NCI-H2196 (cell line): ENCODE results near the gene MAN1B1.
"Not testable (repeated sequence)": the region's sequence is repeated elsewhere in the genome, so short reads cannot be mapped to it uniquely, and the experiment has no call there.

Experiments used
- DNase-seq: peaks from one replicate; lab custom pipeline; 2025; ENCODE audit not compliant: unreplicated experiment; lab: John Stamatoyannopoulos, UW

MAN1B1 gene

DNA sequence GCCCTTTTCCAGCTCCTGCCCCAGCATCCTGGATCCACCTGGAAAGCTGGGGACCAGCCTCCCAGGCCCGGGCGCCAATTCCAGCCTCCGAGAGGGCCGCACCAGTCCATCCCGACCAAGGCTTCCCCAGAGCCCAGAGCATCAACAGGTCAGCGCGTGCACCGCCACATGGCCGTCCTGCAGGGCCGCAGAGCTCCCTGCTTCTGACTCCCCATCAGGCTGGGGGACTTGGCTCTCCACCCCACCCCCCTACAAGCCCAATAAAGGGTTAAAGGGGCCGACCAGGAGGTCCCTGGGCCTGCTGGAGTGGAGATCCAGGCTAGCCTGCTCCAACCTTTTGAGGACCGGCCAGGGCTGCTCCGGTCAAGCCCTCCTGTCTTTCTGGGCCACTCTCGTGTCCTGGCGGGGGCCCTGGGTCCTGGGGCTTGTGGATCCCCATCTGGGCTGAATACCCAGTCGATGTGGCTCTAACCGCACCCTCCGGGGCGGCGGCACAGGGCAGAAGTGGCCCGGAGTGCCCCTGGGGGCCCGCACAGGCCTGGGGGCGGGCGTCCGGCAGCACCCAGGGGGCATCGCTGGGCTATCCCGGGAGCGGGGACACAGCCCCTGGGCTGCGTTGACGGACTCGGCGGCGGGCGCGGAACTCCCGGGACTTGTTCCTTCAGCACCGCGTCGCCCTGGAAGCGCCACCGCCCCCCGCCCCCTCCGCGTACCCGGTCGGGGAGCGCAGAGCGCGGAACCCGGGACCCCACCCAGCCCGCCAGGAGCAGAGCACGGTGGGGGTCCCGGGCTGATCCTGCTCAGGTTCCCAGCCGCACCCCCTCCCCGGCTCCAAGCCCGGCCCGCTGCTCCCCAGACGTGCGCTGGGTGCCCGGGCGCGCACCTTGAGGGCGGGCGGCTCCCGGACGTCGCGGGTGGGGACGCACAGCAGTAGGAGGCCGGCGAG is 33.5 kb upstream of the MAN1B1 start:
- DNase-seq: no peak

DNA sequence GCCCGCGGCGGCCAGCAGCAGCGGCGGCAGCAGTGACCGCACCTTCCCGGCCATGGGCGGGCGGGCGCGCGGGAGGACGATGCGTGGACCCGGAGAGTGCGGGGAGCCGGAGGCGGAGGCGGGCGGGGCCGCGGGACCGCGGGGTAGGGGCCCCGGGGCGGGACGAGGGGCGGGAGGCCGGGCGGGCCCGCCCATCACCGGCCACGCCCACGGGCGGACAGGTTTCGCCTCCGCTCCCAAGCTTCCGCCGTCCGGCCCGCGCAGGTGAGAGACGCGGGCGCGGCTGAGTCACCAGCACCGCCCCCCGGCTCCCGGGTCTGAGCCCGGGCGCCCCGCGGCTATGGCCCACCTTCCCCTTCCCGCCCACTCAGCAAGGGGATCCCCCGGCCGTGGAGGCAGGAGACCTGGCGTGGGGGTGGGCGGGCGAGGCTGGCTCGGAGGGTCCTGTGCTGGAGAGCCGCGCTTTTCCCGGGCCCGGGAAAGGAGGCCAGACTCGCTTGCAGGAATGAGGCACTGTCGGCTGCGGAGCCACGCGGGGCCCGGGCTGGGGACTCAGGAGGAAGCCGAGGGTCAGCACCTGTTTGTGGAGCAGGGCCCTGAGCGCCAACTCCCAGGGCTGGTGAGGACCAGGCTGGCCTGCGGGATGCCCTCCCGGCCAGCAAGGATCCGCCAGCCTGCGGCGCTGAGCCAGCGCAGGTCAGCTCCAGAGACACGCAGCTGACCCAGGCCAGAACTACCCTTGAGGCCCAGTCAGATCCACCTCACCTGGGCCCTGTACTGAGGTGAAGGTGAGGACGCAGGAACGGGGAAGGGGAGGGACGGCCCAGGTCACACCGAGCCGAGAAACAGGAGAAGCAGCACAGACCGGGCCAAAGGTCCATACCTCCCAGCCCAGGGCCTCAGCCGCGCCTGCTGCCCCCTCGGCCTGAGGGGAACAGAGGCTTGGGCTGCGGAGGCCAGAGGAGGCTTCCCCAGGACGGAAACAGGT is 32.5 kb upstream of the MAN1B1 start, which contains the start of gene ENTPD2:
ENTPD2 (minus strand) TSS at position 118 of the 988 bp plus-strand sequence; CDS start at position 54, 64 bp downstream.
- peak; percentile 84 for DNase-seq

DNA sequence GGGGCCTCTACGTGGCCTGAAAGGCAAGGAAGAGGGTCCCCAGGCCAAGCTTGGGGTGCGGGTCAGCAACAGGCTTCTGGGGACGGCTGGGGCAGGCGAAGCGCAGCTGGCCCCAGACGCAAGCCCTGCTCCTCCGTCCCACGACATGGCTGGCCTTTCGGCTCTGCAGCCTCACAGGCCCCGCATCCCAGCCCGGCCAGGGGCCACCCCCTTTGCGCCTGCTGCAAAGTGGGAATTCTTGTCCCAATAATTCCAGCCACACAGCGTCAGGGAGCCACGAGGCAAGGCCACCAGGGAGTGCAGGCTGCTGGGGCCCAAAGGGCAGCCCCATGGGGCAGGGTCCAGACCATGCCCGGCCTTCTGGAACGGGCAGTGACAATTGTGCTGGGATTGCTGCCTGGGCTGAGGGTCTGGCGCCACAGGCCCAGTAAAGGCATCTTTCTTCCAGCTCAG is 31.8 kb upstream of the MAN1B1 start:
- DNase-seq: no peak

DNA sequence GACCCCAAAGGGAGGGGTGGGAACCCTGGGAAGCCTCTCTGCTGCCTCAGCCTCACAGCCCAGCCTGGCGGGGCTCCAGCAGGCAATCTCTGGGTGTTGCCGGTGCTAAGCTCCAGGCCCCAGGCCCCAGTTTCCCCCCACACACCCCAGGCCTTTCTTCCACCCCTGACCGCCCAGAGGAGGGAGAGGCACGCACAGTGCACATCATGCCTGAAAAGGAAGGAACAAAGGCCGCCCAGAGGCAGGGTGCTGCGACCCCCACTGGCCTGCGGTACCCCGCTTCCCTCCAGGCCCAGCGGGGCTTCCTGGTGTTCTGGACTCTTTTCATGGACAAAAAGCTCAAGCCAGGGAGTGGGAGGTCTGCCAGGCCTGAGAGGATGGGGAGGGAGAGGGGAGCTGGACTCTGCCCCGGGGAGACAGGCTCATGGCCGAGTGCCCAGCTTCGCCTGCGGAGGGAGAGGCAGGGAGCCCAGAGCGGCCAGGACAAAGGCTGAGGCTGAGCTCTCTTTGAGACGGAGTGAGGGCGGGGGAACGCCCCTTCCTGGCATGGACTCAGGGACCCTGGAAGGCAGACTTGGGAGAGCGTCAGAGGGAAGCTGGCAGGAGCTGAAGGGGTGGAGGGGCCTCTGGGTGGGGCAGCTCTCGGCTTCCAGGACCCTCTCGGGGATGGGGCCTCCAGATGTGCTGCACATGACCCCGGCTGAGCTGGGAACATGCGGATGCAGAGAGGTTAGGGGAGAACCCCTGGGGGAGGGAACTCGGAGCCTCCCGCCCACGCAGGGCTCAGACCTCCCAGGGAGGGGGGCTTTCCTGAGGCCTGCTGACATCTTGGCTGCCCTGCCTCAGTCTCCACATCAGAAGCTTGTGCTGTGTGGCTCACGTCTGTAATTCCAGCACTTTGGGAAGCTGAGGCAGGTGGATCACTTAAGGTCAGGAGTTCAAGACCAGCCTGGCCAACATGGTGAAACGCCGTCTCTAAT is 31.1 kb upstream of the MAN1B1 start:
- peak; percentile 92 for DNase-seq

DNA sequence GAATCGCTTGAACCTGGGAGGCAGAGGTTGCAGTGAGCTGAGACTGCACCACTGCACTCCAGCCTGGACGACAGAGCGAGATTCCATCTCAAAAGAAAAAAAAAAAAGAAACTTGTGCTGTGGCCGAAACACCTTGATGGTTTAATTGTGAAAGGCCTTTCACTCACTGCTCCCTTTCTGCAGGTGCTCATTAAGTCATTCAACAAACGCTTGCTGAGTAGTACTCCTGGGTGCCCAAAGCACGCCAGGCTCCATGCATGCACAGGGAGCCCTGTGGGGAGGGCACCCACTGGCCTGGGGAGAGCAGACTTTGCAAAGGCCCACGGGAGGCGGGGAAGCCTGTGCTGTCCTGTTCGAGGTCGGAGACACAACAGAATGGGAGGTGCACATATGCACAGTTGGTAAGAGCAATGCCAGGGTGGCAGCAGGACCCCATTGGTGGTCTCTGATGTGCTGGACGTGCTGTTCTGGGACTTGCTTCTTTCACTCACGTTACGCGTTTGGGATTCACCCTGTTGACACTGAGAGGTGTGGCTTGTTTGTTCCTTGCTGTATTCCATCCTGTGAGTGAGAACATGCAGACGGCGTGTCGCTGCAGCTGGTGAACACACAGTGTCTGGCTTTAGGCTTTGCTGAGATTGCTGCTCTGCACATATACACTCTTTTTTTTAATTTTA is 29.9 kb upstream of the MAN1B1 start:
- DNase-seq: peak; percentile 44

DNA sequence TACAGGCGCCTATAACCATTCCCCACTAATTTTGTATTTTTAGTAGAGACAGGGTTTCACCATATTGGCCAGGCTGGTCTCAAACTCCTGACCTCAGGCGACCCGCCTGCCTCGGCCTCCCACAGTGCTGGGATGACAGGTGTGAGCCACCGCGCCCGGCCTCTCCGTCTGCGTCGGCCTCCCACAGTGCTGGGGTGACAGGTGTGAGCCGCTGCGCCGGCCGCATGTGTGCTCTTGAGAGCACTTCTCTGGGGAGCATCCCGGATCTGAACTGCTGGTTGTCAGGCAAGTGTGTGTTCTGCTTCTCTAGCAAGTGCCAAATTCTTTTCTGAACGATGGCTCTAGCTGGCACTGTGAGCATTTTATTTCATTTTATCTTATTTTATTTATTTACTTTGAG is 29.2 kb upstream of the MAN1B1 start:
- DNase-seq: peak; percentile 84

DNA sequence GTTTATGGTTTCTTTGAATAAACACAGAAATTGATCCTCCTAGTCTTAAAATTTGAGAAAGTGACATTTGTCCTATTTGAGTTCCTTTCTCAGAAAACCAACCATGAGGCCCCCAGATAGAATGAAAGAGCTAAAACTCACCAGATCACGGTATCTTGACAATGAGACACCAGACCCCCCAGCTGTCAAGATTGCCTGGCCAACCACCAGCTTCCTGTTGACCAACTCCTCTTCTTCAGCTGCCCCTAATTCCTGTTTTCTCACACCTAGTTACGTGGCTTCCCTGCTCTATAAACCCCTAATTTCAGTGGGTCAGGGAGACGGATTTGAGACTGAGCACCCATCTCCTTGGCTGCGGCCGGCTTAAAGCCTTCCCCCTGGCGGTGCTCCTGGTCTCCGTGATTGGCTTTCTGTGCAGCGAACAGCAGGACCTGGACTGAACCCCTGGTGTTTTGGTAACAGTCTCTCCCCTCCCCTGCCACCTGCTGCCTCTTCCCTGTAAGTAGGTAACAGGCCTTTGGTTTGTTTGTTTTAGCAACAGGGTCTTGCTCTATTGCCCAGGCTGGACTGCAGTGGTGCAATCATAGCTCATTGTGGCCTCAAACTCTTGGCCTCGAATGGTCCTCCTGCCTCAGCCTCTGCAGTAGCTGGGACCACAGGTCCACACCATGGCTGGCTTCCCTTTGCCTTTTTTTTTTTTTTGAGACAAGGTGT is 28.1 kb upstream of the MAN1B1 start:
- no peak for DNase-seq

DNA sequence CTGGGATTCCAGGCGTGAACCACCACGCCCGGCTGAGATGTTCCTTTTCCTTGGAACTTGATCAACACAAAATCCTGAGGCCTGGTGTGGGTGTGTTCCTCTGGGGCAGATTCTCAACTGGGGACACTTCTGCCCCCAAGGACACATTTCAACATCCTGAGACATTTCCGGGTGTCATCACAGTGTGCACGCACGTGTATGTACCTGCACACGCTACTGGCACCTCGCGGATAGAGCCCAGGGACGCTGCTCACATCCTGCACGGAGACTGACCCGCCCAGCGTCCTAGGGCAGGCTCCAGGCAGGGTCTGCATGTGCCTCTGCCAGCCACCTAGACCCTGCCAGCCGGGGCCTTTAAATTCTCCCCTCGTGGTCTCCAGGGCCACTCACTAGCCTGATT is 24.4 kb upstream of the MAN1B1 start:
- DNase-seq: no peak

DNA sequence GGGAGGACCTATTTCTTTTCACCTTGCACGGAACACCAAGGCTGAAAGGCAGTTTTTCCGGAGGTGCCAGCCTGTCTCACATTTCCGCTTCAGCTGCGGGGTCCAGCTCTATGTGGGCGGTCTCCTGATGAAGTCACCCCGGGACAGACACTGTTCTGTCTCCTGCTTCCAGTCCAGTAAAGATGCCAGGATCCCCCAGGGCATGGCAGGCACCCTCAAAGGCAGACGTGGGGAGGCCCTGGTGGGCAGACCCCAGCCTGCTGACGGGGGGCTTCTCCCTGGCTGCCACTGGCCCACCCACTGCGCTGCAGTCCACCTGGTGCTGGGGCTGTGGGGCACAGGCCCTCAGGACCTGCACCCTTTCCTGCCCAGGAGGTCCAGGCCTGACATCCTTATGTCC is 24.0 kb upstream of the MAN1B1 start:
- DNase-seq: not testable (repeated sequence)

DNA sequence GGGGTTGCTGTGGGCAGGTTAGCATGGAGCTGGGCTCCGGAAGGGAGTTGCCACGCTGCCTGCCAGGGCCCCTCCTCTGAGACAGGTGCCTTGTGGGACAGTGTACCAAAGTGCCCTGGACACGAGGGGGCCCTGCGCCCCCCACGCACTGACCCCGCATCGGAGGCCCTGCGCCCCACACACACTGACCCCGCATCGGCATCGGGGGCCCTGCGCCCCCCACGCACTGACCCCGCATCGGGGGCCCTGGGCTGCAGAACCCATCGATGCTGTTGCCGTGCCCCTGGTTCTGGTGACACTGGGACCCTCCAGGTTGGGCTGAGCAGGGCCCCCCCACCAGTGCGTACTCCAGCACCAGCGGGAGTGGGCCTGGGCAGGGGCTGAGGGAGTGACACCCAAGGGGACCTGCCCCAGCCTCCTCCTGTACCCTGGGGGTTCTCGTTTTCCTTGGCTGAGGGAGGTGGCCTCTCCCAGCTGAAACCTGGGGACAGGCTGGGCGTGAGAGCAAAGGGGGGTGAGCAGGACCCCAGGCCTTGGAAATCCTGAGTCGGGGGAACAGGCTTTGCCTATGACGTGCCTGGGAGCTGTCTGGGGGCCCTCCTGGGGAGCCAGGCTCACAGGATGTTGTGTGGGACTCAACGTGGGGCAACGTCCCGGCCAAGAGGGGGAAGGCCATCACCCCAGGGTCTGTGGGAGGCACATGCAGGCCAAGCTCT is 23.3 kb upstream of the MAN1B1 start:
- DNase-seq: no peak

DNA sequence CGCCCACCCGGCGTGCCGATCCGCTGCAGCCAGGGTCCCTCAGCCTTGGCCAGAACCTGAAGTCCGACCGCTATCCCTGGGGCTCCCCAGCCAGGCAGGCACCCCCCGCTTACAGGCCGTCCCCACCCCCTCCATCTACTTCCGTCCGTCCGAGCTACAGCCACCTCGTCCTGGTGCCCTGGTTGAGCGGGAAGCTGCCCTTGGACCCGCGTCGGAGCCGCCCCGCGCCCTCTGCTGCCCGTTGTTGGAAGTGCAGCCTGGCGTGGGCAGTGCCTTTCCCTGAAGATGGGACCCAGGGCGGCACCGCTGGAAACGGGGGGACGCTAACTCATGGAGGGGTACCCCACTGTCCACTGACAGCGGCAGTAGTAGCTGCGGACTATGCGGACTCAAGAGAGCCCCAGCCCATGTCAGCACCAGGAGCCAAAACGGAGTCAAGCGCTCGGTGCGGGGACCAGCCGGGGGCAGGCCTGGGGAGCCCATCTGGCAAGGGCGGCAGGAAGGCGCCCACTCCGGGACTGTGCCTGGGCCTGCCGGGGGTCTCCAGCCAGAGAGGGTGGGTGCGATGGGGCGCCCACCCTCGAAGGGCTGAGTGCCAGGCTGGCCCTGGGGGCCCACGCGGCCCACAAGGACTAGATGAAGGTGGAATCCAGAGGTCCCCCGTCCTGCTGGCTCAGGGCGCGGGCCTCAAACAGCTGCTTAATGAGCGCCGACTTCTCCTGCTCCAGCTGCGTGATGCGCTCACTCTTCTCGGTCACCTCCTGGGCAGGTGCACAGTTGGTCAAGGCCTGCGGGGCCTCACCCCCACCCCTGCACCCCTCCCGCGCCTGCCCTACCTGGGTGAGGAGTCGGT is 22.5 kb upstream of the MAN1B1 start:
- DNase-seq: peak; percentile 81

DNA sequence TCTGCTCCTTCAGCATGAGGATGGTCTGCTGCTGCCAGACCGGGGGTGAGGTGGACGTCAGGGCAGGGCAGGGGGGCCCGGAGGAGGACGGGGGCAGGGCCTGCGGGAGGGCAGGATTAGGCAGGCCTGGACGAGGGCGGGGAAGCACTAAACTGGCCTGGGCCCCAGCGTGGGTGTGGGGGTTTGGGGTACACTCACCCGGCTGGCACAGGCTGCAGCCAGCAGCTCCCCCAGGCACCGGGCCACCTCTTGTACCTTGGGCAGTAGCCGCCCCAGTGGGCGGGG is 22.0 kb upstream of the MAN1B1 start:
- no peak for DNase-seq

DNA sequence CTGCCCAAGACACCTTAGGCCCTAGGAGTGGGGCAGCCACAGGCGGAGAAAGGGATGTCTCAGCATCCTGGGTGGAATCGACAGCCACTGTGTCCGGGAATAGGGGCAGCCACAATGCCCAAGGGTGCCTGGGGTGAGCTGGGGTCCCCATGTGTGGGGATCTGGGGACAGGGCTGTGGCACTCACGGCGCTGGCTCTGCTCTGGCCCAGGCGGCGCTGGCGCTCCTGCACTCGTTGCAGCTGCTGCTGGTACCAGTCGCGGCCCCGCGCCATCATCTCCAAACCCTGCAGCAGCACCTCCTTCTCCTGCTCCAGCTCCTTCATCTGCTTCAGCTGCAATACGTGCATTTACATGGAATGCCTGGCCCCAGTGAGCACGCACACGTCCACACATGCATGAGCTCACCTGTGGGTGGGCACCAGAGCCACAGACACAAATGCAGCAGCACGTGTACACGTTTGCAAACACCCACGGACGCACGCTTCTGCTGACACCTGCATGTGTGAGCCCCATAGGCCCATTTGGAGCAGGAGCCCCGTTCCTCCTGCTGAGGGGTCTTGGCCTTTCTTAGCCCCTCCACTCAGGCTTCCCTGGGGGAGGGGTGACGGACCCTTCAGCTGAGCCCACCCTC is 21.3 kb upstream of the MAN1B1 start:
- DNase-seq: no peak

DNA sequence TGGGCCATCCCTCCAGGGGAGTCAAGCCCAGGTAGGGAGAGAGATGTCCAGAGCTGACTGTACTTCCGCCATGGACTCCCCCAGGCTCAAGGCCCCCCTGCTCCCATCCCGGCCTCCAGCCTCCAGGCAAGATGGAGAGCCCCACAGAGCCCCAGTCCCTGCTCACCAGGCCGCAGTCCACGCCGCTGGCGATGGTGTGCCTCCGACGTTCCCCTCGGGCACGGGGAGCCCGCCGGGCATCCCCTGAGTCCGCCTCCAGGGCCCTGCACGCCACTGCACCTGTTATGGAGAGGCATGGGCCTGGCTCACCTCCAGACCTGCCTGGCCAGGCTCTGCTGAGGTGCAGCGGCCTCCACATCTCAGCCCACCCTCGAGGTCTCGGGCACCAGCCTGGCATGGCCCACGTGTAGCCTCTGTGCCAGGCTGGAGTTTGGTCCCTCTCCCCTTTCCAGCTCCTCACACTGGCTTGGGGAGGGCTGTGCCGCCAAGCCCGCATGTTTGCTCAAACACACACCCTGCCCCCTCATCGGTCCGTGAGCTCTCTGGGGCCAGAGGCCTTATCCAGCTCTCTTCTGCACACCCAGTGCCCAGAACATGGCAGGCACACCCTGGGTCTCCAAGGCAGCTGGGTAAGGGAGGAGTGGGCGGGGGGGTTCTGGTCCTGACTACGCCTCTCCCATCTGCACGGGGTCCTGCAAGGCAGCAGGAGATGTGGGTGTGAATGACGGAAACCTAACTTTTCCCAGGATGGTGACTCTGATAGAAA is 20.5 kb upstream of the MAN1B1 start:
- DNase-seq: no peak

DNA sequence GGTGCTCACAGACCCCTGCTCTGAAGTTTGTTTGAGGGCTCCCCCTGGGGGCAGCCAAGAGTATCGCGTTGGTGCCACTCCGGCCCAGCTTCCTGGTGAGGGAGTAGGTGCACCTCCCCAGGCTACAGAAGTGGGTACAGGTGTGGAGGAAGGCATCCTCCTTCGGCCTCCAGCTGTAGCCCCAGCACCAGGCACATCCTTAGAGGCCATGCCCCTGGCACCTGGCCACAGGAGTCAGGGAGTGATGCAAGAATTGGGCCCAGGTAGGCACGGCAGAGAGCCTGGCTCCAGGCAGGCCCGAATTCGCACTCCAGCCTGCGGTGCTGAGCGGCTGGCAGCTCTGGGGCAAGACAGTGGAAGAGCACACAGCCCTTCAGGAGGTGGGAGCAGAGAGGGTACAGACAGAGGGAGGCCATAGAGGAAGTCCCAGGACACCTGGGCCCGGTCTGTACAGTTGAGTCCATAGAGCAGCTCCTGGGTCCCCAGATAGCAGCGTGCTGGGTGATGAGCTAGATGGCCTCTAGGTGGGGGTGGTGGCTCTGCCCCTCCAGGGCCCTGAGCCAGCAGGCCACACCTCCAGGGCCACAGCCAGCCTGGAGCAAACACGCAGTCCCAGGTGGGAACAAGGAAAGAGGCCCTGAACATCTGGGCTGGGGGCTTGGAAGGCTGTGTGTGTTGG is 18.8 kb upstream of the MAN1B1 start:
- peak; percentile 86 for DNase-seq
